IPS-18a (cell line): ENCODE measurements around the gene ALAD.
"Not testable (repeated sequence)": the region's sequence is repeated elsewhere in the genome, so short reads cannot be mapped to it uniquely, and the experiment has no call there.

Experiments used
- H3K27ac ChIP-seq: one replicate; pipeline ENCODE4 v1.5.1; 2013; ENCODE audit warnings: low read length
- H3K27me3 ChIP-seq: one replicate; pipeline ENCODE4 v1.6.1; 2013; ENCODE audit warnings: mild to moderate bottlenecking, low read length; ENCODE audit not compliant: control insufficient read depth, insufficient read depth
- H3K36me3 ChIP-seq: one replicate; pipeline ENCODE4 v1.6.1; 2013; ENCODE audit warnings: low read depth, low read length; ENCODE audit not compliant: control insufficient read depth
- H3K4me1 ChIP-seq: one replicate; pipeline ENCODE4 v1.6.1; 2013; ENCODE audit warnings: low read depth, low read length; ENCODE audit not compliant: control insufficient read depth
- H3K4me3 ChIP-seq: one replicate; pipeline ENCODE4 v1.5.1; 2013; ENCODE audit warnings: low read length
- H3K9ac ChIP-seq: one replicate; pipeline ENCODE4 v1.6.1; 2013; ENCODE audit warnings: mild to moderate bottlenecking, low read length, moderate library complexity
- H3K9me3 ChIP-seq: one replicate; pipeline ENCODE4 v1.6.1; 2013; ENCODE audit warnings: low read depth, low read length; ENCODE audit not compliant: control insufficient read depth

Gene ALAD

DNA sequence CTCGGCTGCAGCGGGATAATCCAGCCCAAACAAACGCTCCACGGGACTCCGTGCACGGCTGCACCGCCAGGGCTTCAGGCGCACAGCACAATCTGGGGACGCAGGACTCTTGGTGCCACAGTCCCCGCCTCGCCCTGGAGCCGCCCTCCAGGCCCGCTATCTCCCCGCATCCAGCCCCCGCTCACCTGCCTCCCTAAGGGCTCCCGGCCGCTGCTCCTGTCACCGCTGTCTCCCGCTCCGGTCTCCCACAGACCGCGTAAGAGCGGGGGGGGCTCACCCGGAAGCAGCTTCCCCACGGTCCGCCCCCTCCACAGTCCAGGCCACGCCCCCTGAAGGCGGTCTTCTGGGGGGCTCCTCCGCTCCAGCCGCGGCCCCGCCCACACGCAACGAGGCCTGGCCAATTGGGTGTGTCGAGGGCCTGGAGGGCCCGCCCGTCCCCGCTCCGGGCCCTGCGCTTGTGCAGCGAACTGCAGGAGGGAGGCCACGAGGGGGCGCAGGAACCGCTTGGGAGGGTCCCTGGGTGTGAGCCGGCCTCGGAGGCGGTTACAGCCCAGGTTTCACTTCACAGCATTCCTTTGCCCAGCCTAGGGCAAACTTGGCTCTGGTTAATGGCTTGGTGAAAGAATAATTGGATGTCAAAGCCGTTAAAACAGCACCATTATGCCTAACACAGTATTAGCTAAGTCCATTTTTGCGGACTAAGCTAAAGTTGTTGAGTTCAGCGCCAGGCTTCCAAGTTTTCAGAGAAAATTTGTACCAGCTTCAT, at the start of gene ALAD:
Gene ALAD (minus strand): TSS at position 258 of the 766 bp plus-strand sequence. CDS start 7,725 bp downstream, outside the sequence.
- Histone ChIP-seq H3K27ac (no peak within 1 kb of the TSS), H3K4me1 (peaks cover 4% of the 10 kb centered on the region), H3K36me3 (no peaks in the 10 kb centered on the region), H3K27me3 (no peaks in the 10 kb centered on the region), H3K9ac (peak within 1 kb of the TSS; percentile 32), H3K4me3 (peak within 1 kb of the TSS; percentile 87), H3K9me3 (no peaks in the 10 kb centered on the region)

DNA sequence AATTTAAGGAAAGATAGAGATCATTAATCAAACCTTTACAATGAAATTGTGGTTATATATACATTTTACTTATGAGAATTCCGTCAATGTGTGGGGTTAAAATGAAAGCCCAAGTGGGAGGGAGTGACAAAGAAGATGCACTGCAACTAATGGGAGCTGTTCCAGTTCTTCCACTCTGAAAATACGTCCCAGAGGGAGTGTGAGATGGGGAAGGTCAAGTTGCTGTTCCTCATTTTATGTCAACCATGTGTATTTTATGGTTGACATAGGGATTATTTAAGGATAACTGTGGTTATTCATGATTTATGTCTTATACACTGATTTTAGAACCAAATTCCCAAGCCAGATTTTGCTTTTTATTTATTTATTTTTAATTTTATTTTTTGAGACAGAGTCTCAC, 48.3 kb upstream of the ALAD start:
- Histone ChIP-seq H3K4me3 (no peak overlapping the region), H3K27ac (no peak overlapping the region), H3K4me1 (no peaks in the 10 kb centered on the region), H3K9ac (no peak overlapping the region), H3K27me3 (no peaks in the 10 kb centered on the region), H3K9me3 (no peaks in the 10 kb centered on the region), H3K36me3 (no peaks in the 10 kb centered on the region)

DNA sequence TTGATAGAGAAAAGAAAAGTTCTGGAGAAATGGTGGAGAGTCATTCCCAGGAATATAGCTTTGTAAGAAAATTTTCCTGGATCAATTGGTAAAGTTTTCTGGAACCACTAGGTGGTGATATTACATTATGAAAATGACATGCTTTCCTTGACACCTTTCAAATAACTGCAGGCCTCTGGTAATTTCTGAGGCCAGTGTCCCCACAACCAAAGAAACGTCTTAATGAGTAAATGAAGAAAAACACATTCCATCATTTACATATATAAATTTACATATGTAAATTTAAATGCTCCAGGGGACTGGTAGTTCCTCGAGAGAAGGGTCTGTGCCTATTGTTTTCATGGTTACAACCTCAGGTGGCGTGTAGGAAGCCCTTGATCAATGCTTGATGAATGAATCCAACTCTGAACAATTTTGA, 45.2 kb upstream of the ALAD start:
- H3K27me3 ChIP-seq: no peaks in the 10 kb centered on the region
- H3K9ac ChIP-seq: no peak overlapping the region
- no peaks in the 10 kb centered on the region for H3K36me3 ChIP-seq
- no peaks in the 10 kb centered on the region for H3K4me1 ChIP-seq
- H3K9me3 ChIP-seq: no peaks in the 10 kb centered on the region
- H3K4me3 ChIP-seq: no peak overlapping the region
- H3K27ac ChIP-seq: no peak overlapping the region

- Histone ChIP-seq H3K36me3 (no peaks in the 10 kb centered on the region), H3K27me3 (no peaks in the 10 kb centered on the region), H3K9ac (no peak overlapping the region), H3K27ac (no peak overlapping the region), H3K9me3 (no peaks in the 10 kb centered on the region), H3K4me1 (no peaks in the 10 kb centered on the region), H3K4me3 (no peak overlapping the region)
Observed at GRCh38 chr9:113444736-113445135, 43.7 kb upstream of the ALAD start.

GRCh38 chr9:113437716-113438115, 36.6 kb upstream of the ALAD start:
- not testable (repeated sequence) for H3K4me1 ChIP-seq, H3K9ac ChIP-seq, H3K27me3 ChIP-seq, H3K27ac ChIP-seq, H3K4me3 ChIP-seq, H3K36me3 ChIP-seq, H3K9me3 ChIP-seq

- Histone ChIP-seq H3K9me3 (no peaks in the 10 kb centered on the region), H3K36me3 (no peaks in the 10 kb centered on the region), H3K27ac (no peak overlapping the region), H3K27me3 (no peaks in the 10 kb centered on the region), H3K4me3 (no peak overlapping the region), H3K9ac (no peak overlapping the region), H3K4me1 (no peaks in the 10 kb centered on the region)
Observed at GRCh38 chr9:113436728-113437515, 35.8 kb upstream of the ALAD start.

GRCh38 chr9:113431191-113431590, 30.1 kb upstream of the ALAD start:
- Histone ChIP-seq H3K9me3 (no peaks in the 10 kb centered on the region), H3K27ac (no peak overlapping the region), H3K9ac (no peak overlapping the region), H3K36me3 (no peaks in the 10 kb centered on the region), H3K4me1 (no peaks in the 10 kb centered on the region), H3K4me3 (no peak overlapping the region), H3K27me3 (no peaks in the 10 kb centered on the region)

GRCh38 chr9:113428062-113428615, 27.1 kb upstream of the ALAD start:
- Histone ChIP-seq H3K36me3 (no peaks in the 10 kb centered on the region), H3K9me3 (no peaks in the 10 kb centered on the region), H3K4me1 (peaks cover 5% of the 10 kb centered on the region), H3K27ac (no peak overlapping the region), H3K9ac (no peak overlapping the region), H3K27me3 (no peaks in the 10 kb centered on the region), H3K4me3 (no peak overlapping the region)

DNA sequence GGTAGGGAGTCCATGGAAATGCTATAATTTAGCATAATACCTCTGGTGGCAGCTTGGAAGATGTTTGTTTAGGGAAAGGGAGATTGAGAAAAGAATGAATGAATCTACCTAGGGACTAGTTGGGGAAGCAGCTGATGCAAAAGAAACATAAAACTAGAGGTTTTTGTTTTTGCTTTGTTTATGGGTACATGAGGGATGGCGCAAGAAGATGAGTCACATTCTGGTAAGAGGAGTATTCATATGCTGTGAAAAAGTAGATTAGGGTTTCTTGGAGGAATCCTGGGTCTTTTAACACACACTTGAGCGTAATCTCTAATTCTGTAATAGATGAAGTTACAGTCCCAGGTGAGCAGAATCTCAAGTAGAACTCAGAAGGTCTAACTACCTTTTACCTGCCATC, 26.5 kb upstream of the ALAD start:
- H3K4me3 ChIP-seq: no peak overlapping the region
- no peaks in the 10 kb centered on the region for H3K36me3 ChIP-seq
- H3K4me1 ChIP-seq: peaks cover 5% of the 10 kb centered on the region
- no peak overlapping the region for H3K27ac ChIP-seq
- H3K27me3 ChIP-seq: no peaks in the 10 kb centered on the region
- H3K9ac ChIP-seq: no peak overlapping the region
- no peaks in the 10 kb centered on the region for H3K9me3 ChIP-seq

- H3K4me1 ChIP-seq: peaks cover 5% of the 10 kb centered on the region
- H3K27me3 ChIP-seq: no peaks in the 10 kb centered on the region
- no peak overlapping the region for H3K4me3 ChIP-seq
- no peaks in the 10 kb centered on the region for H3K9me3 ChIP-seq
- no peak overlapping the region for H3K27ac ChIP-seq
- no peaks in the 10 kb centered on the region for H3K36me3 ChIP-seq
- H3K9ac ChIP-seq: no peak overlapping the region
Observed at GRCh38 chr9:113426701-113427100, 25.6 kb upstream of the ALAD start.

DNA sequence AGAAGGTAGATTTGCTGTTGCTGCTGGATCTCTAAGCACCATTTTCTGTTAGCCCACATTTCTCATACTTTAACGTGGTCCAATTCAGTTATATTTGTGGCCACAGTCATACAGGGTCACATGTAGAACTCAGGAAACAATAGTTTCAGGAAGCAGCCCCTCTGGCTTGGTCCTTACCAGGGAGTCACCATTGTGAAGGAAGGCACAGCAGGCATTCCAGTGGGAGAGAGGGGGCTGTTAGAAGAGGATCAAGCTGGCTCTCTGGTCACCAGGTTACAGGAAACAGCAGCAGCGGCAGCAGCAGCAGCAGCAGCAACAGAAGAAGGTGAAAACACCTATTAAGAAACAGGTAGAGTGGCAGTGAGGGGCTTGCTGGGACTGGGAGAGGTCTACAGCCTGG, 24.0 kb upstream of the ALAD start:
- no peaks in the 10 kb centered on the region for H3K9me3 ChIP-seq
- no peaks in the 10 kb centered on the region for H3K27me3 ChIP-seq
- H3K4me3 ChIP-seq: no peak overlapping the region
- H3K36me3 ChIP-seq: no peaks in the 10 kb centered on the region
- no peak overlapping the region for H3K27ac ChIP-seq
- H3K4me1 ChIP-seq: peaks cover 5% of the 10 kb centered on the region
- H3K9ac ChIP-seq: no peak overlapping the region
